Activated naive CD8-positive, alpha-beta T cell treated with anti-CD3 and anti-CD28 coated beads, Interleukin-2, amount 50 U/mL, for 24 hours (primary cell): ENCODE data around the gene TRAF1.

ENCODE experiments used
- ATAC-seq: fragments of 150-1000 bp; cut with Tn5 transposase; one replicate; pipeline ENCODE4 v1.10.0; 2021
- DNase-seq: peaks from one replicate; pipeline ENCODE4 v3.0.0; 2021
- H3K27ac Mint-ChIP-seq: one replicate; pipeline ENCODE4 v1.8.0; 2021; ENCODE audit warnings: mild to moderate bottlenecking, mixed read lengths
- H3K27me3 Mint-ChIP-seq: one replicate; pipeline ENCODE4 v1.8.0; 2021; ENCODE audit warnings: mixed read lengths
- H3K36me3 Mint-ChIP-seq: one replicate; pipeline ENCODE4 v1.8.0; 2021; ENCODE audit warnings: low read depth, mixed read lengths
- H3K4me1 Mint-ChIP-seq: one replicate; pipeline ENCODE4 v1.8.0; 2021; ENCODE audit warnings: mixed read lengths
- H3K4me3 Mint-ChIP-seq: one replicate; pipeline ENCODE4 v1.8.0; 2021; ENCODE audit warnings: mild to moderate bottlenecking, moderate library complexity, mixed read lengths
- H3K9me3 Mint-ChIP-seq: one replicate; pipeline ENCODE4 v1.8.0; 2021; ENCODE audit warnings: mixed read lengths

Gene TRAF1

DNA sequence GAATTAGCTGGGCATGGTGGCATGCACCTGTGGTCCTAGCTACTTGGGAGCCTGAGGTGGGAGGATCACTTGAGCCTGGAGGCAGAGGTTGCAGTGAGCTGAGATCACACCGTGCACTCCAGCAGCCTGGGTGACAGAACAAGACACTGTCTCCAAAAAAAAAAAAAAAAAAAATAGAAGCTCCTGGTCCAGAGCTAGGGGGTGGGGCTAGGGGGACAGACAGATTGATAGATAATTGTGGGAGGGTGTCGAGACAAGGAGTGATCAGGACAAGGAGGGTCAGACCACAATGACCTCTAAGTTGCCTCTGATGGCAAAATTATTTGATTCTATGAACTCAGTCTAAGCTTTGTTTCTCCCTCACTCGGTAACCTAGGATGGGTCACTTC lies 43.0 kb downstream of the TRAF1 start:
- Mint-ChIP-seq H3K4me3 (no peak overlapping the region), H3K4me1 (peaks cover 73% of the 10 kb centered on the region), H3K36me3 (no peaks in the 10 kb centered on the region), H3K27ac (no peak overlapping the region), H3K9me3 (no peaks in the 10 kb centered on the region), H3K27me3 (no peaks in the 10 kb centered on the region)
- no peak for ATAC-seq
- DNase-seq: no peak

DNA sequence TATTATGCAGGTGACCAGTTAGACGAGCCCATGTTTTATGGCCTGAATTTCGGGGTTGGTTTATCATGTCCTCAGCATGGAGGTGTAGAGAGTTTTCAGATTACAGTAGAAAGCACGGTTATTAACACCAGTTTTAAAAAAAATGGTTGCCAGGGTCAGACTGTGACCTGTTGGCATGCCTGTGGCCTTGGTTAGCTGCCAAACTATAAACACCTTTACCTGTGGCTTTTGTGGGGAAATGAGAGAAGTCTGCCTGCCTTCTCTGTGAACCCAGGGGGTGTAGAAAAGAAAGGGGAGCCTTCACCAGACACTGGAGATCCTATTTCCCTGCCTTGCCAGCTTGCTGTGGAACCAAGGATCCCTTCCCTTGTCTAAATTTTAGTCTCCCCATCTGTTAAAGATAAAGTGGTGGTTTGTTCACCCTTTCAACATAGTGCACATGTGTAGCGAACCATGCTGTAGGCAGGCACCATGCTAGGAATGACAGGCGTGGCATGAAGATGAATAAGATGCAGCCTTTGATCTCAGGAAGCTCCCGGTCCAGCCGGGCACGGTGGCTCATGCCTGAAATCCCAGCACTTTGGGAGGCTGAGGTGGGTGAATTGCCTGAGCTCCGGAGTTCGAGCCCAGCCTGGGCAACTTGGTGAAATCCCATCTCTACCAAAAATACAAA lies 43.5 kb downstream of the TRAF1 start:
- H3K4me1 Mint-ChIP-seq: peaks cover 73% of the 10 kb centered on the region
- peak overlapping the region; percentile 56 for H3K27ac Mint-ChIP-seq
- ATAC-seq (no peak), DNase-seq (no peak)
- H3K27me3 Mint-ChIP-seq: no peaks in the 10 kb centered on the region
- H3K36me3 Mint-ChIP-seq: no peaks in the 10 kb centered on the region
- no peaks in the 10 kb centered on the region for H3K9me3 Mint-ChIP-seq
- H3K4me3 Mint-ChIP-seq: no peak overlapping the region

DNA sequence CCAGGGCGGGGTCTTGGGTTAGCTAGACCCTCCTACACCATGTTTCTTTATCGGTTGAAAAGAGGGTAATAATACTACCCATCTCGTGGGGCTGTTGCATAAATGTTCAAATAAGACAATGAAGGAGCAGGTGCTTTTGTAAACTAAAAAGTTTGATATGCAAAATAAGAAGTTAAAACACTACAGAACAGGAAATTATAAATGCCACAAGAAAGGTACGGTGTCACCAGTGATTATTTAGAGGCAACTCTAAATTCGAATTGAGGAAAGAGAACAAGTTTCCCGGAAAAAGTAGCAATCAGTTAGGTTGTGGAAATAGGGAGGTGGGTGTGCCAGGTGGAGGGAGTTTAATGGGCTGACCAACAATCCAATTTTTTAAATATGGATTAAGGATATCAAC lies 47.1 kb downstream of the TRAF1 start:
- Mint-ChIP-seq H3K4me3 (peak overlapping the region; percentile 91), H3K36me3 (peaks cover 22% of the 10 kb centered on the region), H3K27me3 (no peaks in the 10 kb centered on the region), H3K9me3 (no peaks in the 10 kb centered on the region), H3K27ac (peak overlapping the region; percentile 97), H3K4me1 (peaks cover 83% of the 10 kb centered on the region)
- DNase-seq (no peak), ATAC-seq (no peak)

DNA sequence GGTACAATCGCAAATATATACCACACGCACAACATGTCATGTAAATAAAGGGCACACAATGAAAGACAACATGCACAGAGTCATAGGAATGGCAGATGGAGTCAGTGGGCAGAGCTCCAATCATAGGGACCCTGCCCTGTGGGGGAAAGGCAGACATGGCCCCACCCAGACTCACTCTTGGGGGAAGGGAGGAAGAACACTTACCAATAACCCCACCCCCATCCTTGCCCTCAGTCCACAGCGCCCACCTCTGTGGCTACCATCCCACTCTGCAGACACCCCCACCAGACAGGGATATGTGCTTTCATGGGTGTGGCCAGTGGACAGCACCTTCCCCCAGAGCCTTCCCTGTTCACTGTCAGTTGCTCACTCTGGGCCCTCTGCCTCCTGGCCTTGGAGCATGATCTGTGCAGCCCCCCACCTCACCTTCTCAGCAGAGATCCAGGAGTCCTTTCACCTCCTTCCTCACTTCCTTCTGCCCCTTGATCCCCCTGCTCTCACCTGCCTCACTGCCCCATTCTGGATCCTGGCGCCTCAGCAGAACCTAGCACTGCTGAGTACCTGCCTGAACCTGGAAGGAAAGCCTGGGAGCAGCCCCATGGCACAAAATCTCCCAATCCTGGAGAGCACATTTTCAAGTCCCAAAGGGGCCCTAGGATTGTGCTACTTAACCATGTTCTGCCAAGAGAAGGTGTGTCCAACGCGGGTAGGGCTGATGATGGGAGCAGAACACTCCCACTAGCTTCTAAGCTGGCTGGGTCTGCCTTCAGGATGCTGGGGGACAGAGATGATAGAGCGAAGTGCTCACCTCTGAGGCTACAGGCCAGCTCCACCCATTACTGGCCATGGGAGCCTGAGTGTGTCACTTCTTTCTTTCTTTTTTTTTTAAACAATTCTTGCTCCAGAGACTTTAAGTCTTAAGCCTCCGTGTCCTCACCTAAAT lies 48.1 kb downstream of the TRAF1 start:
- ATAC-seq (peak; percentile 22), DNase-seq (peak; percentile 56)
- no peaks in the 10 kb centered on the region for H3K27me3 Mint-ChIP-seq
- H3K4me3 Mint-ChIP-seq: peak overlapping the region; percentile 91
- peaks cover 32% of the 10 kb centered on the region for H3K36me3 Mint-ChIP-seq
- no peaks in the 10 kb centered on the region for H3K9me3 Mint-ChIP-seq
- peak overlapping the region; percentile 97 for H3K27ac Mint-ChIP-seq
- peaks cover 85% of the 10 kb centered on the region for H3K4me1 Mint-ChIP-seq

DNA sequence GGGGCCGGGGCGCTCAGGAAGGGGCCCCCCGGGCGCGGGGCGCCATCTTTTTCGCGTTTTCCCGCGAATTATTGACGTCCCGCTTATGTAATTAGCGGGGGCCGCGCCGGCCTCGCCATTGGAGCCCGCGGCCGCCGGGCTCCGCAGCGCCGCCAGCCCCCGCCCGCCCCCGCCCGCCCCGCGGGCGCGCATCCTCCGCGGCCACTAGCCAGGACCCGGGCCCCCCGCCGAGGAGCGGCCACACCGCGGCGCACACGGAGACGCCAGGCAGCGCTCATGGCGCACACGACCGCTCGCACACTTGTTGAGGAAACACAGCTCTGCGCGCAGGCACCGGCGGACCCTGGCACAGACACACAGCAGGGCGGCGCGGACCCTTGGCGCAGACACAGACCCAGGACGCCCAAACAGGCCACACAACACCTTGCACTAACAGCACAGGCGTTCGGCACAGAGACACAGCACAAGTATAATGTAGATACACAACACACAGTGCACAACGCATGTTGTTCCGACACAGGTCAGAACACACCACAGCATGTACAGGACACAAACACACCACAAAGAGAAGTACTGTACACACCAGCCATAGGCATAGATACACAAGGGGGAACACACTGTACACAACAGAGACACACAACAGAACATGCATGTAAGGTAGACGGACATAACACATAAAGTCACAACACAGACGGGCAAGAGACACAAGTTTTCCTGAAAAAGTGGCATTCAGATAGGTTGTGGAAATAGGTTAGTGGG lies 49.1 kb downstream of the TRAF1 start:
- peak; percentile 83 for DNase-seq
- Mint-ChIP-seq H3K9me3 (no peaks in the 10 kb centered on the region), H3K27me3 (no peaks in the 10 kb centered on the region), H3K27ac (peak overlapping the region; percentile 97), H3K4me3 (peak overlapping the region; percentile 91), H3K36me3 (peaks cover 42% of the 10 kb centered on the region), H3K4me1 (peaks cover 84% of the 10 kb centered on the region)
- ATAC-seq: peak; percentile 26

DNA sequence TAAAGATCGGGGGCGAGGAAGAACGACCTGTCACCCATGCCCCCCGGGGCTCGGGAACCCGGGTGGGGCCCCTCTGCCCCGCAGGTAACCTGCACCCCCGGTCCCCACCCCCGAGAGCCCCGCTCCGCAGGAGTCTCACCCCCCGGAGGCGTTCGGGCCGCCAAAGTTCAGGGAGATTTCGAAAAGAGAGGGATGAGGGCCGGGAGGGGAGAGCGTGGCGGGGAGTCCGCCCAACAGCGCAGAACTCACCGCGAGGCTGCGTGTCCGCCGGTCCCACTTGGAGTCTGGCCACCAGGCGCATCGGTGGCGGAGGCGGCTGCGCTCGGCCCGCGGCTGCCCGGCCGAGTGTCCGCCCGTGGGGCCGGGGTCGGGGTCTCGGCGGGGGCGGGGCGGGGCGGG lies 49.8 kb downstream of the TRAF1 start, which contains the start of gene PHF19:
PHF19 (minus strand) TSS at position 347 of the 399 bp plus-strand sequence. CDS start 2,447 bp downstream, outside the sequence.
- no peaks in the 10 kb centered on the region for H3K27me3 Mint-ChIP-seq
- H3K36me3 Mint-ChIP-seq: peaks cover 48% of the 10 kb centered on the region
- DNase-seq: peak; percentile 66
- ATAC-seq: peak; percentile 18
- H3K4me1 Mint-ChIP-seq: peaks cover 84% of the 10 kb centered on the region
- peak within 1 kb of the TSS; percentile 97 for H3K27ac Mint-ChIP-seq
- no peaks in the 10 kb centered on the region for H3K9me3 Mint-ChIP-seq
- peak within 1 kb of the TSS; percentile 91 for H3K4me3 Mint-ChIP-seq

DNA sequence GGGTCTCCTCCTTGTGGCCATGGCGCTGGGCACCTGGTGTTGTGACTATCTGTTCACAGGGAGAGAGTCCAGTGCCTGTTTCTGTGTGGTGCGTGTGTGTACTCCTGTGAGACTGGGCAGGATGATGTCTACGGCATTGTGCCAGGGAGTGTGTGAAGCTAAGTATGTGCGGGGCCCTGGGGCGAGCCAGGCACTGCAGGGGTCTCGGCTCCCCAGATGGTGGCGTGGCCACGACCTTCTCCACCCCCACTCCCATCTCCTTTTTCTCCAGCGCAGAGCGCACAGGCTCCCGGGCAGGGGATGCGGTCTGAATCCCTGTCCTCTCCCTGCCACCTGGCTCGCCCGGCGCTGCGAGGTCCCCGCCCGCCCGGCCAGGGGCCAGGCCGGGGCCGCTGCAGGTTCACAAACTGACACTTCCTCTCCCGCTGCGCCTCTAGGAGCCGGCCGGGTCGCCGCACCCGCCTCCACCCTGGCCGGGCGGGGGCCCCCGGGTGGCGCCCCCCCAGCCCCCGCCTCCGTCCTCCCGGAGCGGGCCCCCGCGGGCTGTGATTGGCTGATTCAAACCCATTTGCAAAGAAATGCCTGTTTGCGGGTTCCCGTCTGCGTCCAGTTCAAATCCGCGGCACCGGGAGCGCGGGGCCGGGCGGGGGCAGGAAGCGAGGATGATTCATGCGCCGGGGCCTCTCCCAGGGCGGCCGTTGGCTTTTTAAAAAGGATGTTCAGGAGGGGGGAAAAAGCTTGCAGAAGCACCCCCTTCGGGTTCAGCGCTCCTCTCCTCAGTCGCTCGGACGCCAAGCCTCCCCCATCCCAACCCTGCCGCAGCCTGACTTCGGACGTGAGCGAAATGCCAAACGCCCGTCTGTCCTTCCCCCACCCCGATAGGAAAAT lies 50.4 kb downstream of the TRAF1 start:
- Mint-ChIP-seq H3K4me1 (peaks cover 81% of the 10 kb centered on the region), H3K9me3 (no peaks in the 10 kb centered on the region), H3K36me3 (peaks cover 53% of the 10 kb centered on the region)

DNA sequence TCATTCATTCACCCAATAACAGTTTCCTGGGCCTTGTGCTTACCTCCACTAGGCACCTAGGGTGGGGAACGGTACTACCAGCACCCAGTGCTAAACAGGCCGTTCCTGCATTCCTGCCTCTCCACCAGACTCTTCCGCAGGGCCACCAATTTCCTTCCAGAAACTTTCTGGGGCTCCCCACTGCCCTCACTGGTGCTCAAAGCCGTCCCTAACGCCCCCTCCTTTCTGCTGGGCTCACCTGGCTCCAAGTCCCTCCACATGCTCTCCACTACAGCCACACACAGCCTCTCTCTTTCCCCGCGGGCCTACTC lies 51.0 kb downstream of the TRAF1 start:
- no peak for ATAC-seq

More for the DNA sequence above, 50.4 kb downstream of the TRAF1 start:
- peak; percentile 48 for ATAC-seq
- H3K4me3 Mint-ChIP-seq: peak overlapping the region; percentile 89
- H3K27me3 Mint-ChIP-seq: no peaks in the 10 kb centered on the region
- peak overlapping the region; percentile 95 for H3K27ac Mint-ChIP-seq
- peak; percentile 92 for DNase-seq

DNA sequence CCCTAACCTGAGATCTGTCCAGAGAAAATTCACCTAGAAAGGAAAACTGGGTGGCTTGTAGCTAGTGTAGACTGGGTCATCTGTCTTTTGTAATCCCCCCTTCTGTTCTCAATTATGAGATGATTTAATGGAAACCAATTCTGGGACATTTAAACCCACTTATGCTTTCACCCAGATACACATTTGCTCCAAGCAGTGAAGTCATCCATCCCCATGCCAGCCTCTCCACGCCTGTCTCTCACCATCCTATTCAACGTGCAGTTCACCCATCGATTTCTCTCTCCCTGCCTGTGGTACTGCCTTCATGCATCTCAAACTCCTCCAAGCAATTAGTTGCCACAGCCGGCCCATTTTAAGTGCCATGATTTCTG lies 51.4 kb downstream of the TRAF1 start:
- Mint-ChIP-seq H3K27me3 (no peaks in the 10 kb centered on the region), H3K9me3 (no peaks in the 10 kb centered on the region), H3K27ac (peak overlapping the region; percentile 95), H3K4me1 (peaks cover 79% of the 10 kb centered on the region), H3K36me3 (peaks cover 56% of the 10 kb centered on the region), H3K4me3 (peak overlapping the region; percentile 89)
- DNase-seq (no peak), ATAC-seq (no peak)

More for the DNA sequence above, 51.0 kb downstream of the TRAF1 start:
- Mint-ChIP-seq H3K27me3 (no peaks in the 10 kb centered on the region), H3K27ac (peak overlapping the region; percentile 95), H3K4me3 (peak overlapping the region; percentile 89), H3K4me1 (peaks cover 80% of the 10 kb centered on the region), H3K36me3 (peaks cover 56% of the 10 kb centered on the region), H3K9me3 (no peaks in the 10 kb centered on the region)
- no peak for DNase-seq

DNA sequence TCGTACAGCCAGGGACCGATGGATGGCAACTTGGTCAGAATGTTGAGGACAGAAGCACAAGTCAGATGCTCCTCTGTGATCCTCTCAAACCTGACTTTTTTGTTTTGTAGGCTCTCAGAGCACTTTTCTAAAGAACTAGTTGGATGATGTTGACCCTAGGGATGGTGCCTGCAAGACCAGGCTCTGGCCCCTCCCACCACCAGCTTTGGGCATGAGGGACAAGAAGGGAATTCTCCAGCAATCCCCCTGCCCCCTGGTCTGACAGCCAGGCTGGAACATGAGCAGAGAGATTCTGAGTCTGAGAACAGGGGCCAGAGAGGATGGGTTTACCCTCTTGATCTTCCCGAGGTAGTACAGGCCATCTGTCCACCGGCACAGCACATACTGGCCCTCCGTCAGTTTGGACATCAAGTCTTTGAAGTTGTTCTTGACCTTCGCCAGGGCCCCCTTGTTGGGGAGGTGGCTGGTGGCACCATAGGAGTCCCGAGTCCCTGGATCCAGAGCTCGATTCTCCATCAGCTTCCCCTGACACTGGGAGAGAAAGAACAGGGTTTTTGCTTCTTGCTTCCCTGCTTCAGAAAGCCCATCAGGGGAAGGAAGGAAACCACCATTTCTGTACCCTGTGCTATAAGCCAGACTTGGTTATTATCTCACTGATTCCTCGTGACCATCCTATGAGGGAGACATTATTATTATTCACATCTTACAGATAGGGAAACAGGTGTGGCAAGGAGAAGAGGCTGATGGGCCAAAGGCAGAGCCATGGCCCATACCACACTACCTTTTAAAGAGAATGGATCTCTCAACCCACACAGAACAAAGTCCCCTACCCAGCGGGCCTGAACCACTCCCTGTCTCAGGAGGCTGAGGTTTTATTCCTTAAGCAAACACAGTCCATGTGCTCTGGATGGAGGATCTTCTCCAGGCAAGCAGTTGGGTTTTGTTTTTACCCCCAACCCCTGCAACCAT lies 52.1 kb downstream of the TRAF1 start:
- Mint-ChIP-seq H3K36me3 (peaks cover 62% of the 10 kb centered on the region), H3K27ac (peak overlapping the region; percentile 95), H3K4me1 (peaks cover 79% of the 10 kb centered on the region), H3K27me3 (no peaks in the 10 kb centered on the region), H3K4me3 (peak overlapping the region; percentile 89), H3K9me3 (no peaks in the 10 kb centered on the region)
- DNase-seq (no peak), ATAC-seq (no peak)

DNA sequence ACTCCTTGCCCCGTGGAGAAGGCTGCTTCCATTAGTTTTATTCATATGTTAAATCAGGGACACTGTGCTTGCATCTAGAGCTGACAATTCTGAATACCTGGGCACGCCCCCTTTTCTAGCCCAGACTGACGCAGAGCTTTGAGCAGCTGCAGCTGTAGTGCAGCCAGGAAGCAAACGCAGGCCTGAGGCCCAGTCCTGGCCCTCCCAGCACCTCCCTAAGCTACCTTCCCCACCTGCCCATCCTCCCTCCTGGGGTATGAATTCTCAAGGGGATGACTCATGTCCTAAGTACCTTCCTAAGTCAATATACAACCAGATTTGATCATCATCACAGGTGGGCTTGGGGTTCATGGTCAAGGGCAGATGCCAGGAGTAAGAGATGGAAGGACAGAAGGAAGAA lies 53.1 kb downstream of the TRAF1 start:
- Mint-ChIP-seq H3K4me3 (peak overlapping the region; percentile 89), H3K27me3 (no peaks in the 10 kb centered on the region), H3K4me1 (peaks cover 75% of the 10 kb centered on the region), H3K36me3 (peaks cover 66% of the 10 kb centered on the region), H3K9me3 (no peaks in the 10 kb centered on the region), H3K27ac (peak overlapping the region; percentile 95)
- DNase-seq (no peak), ATAC-seq (no peak)

DNA sequence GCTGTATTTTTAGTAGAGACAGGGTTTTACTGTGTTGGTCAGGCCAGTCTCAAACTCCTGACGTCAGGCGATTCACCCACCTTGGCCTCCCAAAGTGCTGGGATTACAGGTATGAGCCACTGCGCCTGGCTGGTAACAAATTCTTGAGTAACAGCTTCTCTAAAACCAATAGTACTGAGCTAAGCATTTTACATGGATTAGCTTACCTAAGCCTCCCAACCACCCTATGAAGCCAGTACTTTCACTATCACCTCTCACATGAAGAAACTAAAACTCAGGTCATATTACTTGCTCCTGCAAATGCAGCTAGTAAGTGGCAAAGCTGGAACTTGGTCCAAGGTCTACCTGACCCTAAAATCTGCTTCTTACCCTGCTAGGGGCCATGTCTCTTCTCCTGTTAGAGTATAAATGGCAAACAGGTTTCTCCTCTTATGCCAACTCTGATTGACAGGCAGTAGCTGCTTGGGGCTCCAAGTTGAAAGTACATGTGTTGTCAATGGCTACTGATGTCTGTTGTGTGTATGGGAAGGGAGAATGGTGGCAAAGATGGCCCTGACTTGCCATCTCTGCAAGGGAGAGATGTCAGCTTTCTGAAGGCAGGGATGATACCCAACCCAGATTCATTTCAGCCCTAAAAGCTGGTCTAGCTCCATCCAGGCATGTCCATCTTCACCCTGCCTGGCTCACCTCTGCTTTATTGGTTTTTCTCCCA lies 53.6 kb downstream of the TRAF1 start:
- no peaks in the 10 kb centered on the region for H3K27me3 Mint-ChIP-seq
- H3K4me1 Mint-ChIP-seq: peaks cover 75% of the 10 kb centered on the region
- no peak overlapping the region for H3K4me3 Mint-ChIP-seq
- H3K27ac Mint-ChIP-seq: peak overlapping the region; percentile 95
- no peak for ATAC-seq
- peaks cover 70% of the 10 kb centered on the region for H3K36me3 Mint-ChIP-seq
- DNase-seq: no peak
- H3K9me3 Mint-ChIP-seq: no peaks in the 10 kb centered on the region
